HG02588 (cell line): ENCODE data around the gene LCN12.

Experiments
- ATAC-seq: cut with Tn5 transposase; IDR thresholded peaks from one replicate; pipeline ENCODE4 v1.9.1; 2021; ENCODE audit warnings: mild to moderate bottlenecking, moderate library complexity; ENCODE audit not compliant: unreplicated experiment

LCN12 gene

GRCh38 chr9:136926749-136927148 lies 25.3 kb upstream of the LCN12 start:
- ATAC-seq, result no peak

- no peak for ATAC-seq
Observed at GRCh38 chr9:136927343-136928271, 24.5 kb upstream of the LCN12 start.

DNA sequence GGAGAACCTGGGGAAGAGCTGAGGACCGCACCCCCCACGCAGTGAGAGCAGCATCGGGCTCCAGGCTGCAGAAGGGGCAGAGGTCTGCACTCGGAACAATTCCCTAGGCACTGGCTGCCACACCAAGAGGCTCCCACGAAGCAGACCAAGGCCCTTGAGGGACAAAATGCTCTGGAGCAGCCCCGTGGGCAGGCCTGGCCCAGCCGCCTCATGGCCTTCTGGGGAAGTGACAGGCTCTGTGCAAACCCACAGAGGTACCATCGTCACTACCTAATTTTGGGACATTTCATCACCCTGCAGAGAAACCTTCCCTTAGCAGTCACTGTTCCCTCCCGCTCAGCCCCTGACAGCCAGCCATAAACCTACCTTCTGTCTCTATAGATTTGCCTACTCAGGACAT lies 23.5 kb upstream of the LCN12 start:
- no peak for ATAC-seq

- no peak for ATAC-seq
Observed at GRCh38 chr9:136930014-136930413, 22.1 kb upstream of the LCN12 start.

DNA sequence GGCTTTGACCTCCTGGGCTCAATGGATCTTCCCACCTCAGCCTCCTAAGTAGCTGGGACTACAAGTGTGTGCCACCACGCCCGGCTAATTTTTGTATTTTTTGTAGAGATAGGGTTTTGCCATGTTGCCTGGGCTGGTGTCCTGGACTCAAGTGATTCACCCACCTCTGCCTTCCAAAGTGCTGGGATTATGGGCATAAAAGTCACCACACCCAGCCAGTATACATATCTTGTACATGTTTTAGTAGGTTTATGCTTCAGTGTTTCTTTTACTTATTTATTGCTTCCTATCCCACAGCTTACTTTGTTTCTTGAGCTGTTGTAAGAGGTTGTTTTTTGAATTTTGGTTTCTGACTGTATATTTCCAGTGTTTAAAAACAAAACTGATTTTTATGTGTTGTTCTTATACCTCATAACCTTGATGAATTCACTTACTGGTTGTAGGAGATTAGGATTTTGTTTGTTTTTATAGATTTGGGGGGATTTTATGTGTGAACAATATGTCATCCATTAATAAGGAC lies 20.4 kb upstream of the LCN12 start:
- no peak for ATAC-seq

DNA sequence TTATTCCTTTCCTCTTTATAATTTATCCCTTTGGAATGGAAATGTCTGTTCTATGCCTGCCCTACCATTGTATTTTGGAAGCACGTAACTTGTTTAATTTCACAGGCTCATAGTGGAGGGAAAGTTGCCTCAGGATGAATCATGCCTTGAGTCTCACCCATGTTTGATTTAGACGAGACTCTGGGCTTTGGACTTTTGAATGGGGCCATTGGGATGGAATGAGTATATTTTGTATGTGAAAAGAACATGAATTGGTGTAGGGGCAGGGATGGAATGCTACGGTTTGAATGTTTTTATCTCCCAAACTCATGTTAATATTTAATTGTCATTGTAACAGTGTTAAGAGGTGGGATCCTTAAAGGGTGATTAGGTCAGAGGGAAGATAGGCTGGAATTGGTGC lies 17.8 kb upstream of the LCN12 start:
- no peak for ATAC-seq

DNA sequence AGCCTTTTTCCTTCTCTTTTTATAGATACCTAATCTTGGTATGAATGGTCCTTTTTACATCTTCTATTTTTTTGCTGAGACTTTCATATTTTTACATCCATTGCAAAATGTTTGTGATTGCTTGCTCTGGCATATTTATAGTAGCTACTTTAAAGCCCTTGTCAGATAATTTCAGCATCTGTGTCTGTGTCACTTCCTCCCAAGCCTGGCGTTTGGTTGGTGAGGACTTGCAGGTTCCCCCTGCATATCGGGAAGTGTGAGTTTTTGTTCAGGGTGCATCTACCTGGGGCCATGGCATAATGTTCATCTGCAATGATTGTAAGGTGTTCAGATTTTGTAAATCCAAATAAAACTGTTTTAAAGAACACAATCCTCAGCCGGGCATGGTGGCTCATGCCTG lies 16.4 kb upstream of the LCN12 start:
- ATAC-seq, result no peak

DNA sequence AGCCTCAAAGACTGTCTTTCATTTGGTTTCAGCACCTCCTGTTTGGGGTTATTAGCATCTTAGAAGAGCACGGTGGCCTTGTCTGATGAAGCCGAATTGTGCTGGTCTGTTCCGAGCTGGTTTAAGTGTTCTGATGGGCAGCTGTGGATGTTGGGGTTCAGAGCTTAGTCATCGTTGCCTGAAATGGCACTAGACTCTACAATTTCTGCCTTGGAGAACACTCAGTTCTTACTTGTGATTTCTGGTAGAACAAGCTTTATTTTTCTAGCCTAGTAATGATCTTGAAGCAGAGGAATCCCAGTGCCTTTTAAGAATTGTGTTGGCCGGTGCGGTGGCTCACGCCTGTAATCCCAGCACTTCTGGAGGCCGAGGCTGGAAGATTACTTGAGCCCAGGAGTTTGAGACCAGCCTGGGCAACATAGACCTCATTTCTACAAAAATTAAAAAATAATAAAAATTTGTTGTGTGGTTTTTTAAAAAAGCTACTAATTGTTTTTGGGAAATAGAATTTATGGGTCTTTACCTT lies 15.4 kb upstream of the LCN12 start:
- no peak for ATAC-seq

DNA sequence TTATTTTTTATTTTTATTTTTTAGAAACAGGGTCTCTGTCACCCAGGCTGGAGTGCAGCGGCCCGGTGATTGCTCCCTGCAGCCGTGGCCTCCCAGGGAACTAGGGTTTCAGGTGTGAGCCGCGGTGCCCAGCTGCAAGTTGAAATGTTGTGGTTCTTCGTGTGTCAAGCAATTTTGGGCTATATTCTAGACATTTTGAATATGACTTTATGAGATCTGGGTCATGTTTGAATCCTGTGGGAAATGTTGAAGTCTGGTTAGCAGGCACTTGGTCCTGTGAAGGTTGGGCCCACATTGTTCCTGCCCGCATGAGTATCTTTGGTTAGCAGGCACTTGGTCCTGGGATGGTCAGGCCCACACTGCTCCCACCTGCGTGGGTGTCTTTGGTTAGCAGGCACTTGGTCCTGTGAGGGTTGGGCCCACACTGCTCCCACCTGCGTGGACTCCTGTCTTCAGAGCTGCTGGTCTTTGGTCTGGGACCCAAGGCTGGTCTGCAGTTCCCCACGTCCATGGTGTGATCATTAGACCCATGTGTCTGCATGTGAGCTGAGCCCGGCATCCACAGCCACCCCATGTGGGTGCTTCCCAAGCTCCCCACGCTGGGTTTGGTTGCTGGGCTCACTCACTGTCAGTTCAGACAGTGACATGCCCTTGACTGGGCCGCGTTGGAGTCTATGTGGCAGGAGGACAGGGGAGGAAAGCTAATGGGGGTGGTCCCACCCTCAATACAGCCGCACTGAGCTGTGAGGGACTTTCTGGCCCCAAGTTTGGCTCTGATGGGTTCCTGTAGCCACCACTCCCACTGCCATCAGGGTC lies 14.7 kb upstream of the LCN12 start:
- ATAC-seq, result no peak

- no peak for ATAC-seq
Observed at GRCh38 chr9:136939431-136939995, 12.6 kb upstream of the LCN12 start.

- ATAC-seq, result no peak
Observed at GRCh38 chr9:136939996-136940525, 12.0 kb upstream of the LCN12 start.

DNA sequence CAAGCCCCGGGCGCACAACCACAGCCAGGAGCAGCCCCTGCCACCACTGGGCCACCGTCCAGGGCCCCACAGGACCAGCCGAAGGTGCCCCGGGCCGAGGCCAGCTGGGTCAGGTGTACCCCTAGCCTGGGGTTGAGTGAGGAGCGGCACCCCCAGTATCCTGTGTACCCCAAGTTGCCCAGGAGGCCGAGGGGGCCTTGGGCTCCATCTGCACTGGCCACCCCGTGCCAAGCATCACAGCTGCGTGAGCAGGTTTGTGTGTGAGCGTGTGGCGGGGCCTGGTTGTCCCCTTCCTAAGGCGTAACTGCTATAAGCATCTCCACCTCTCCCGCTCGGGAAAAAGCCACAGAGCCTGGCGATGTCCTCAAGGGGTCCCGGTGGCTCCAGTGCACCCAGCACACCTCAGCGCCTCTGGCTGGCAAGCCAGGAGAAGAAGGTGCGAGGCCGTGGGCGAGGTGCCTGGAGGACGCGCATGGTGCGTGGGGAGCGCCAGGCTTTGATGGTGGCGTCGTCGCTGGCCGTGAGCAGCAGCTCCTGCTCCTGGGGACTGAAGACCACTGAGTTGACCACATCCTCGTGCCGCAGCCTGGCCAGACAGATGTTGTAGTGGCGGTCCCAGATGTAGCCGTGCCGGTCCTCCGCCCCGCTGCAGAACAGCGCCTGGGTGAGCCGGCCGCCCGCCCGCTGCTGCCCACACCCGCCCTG lies 11.4 kb upstream of the LCN12 start:
- no peak for ATAC-seq

GRCh38 chr9:136941231-136942111 lies 10.6 kb upstream of the LCN12 start:
- ATAC-seq, result no peak

DNA sequence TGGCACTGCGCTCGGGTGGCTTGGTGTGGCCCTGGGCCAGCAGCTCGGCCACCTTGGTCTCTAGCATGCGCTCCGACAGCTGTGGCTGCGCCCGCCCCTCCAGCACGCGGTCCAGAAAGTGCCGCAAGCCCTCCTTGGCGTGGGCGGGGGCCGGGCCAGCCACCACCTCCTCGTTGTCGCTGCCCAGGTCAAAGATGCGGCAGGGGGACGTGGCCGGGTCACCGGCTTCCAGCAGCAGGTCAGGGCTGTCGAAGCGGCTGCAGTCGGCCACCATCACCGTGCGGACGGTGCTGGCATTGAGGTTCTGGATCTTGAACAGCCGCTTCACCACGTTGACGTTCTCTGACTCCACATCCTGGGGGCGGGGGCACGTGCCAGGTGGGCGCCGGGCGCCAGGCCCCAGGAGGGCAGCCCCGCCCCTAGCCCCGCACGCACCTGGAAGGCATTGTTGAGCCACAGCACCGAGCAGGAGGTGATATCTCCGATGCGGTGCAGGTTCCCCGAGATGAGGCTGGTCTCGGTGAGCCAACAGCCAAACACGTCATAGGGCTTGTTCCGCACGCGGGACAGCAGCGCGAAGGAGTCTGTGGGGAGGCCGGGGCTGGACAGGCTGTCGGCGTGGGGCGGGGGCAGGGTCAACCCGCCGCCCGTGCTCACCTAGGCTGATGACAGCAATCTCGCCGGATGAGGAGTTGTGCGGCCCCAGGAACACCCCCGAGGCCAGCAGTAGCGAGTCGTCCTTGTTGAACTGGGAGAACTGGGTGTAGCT lies 9.8 kb upstream of the LCN12 start:
- ATAC-seq, result no peak

DNA sequence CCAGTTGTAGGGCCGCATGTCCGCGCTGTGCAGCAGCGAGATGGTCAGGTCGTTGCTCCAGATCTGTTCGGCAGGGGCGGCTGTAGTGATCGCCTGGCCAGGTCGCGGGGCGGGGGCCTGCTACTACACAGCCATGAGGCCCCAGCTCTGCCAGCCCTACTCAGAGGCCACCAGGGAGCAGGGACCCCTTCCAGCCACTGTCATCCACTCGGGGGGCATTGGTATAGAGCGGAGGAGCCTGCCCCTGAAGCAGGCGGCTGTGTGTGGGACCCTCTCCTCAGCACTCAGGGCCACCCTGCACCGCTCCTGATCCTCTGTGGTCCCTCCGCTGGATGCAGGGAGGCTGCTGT lies 9.2 kb upstream of the LCN12 start:
- no peak for ATAC-seq

DNA sequence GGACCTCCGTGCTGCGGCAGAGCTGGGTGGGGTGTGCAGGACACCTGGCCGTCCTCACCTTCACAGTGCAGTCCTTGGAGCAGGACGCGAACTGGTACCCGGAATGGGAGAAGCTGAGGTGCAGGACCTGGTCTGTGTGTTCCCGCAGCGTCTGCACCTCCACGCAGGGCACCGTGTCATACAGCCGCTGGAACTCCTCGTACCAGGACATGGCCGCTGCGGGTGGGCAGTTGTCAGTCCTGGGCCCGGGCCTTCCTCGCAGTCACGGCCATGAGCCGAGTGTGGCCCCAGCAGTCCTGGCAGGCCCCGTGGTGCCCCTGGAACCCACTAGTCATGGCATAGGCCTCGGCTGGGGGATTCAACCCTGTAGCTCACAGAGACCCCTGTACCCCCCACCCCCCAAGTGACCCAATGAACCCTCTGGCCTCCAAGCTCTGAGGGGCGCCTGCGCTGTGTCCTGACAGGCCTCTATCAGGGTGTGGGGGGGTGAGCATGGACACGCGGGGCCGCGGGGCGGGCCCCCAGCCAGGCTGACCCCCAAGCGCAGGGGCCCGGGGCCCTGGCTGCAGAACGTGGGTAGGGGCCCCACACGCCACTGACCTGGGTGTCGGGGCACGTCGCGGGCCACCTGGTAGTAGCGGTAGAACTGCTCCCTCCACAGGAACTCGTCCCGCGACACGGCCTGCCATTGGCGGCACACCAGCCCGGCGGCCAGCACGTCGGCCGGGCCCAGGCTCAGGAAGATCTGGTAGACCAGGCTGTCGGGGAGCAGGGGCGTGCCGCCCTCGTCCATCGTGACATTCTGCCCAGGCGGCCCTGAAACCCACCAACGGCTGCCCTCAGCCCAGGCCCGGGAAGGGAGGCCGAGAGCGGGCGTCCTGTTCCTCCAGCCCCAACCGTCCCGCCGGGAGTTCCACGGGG lies 8.5 kb upstream of the LCN12 start:
- peak; percentile 6 for ATAC-seq

- peak; percentile 24 for ATAC-seq
Observed at GRCh38 chr9:136944212-136944518, 7.9 kb upstream of the LCN12 start.
